Mammary epithelial cell (primary cell): Measurements from ENCODE around the gene CIB2.

ENCODE experiments used
- CTCF ChIP-seq, 2 donors: IDR thresholded peaks in 1 of 2; conservative IDR thresholded peaks in 1 of 2; 2 replicates each; pipeline ENCODE4 v1.5.1; 2011 to 2012; ENCODE audit warnings: inconsistent platforms in 2 of 2, low read length in 2 of 2, mild to moderate bottlenecking in 2 of 2, control low read depth in 1 of 2, low read depth in 1 of 2; ENCODE audit not compliant: insufficient read depth in 1 of 2; ENCODE audit errors: extremely low read depth in 1 of 2
- EZH2 ChIP-seq: IDR thresholded peaks from 2 replicates; pipeline ENCODE4 v1.6.1; 2012; ENCODE audit warnings: low read length, inconsistent platforms, borderline replicate concordance

- no peak for TF ChIP-seq CTCF (conservative IDR thresholded peaks at IDR 0.05 in 1 of 2, IDR thresholded peaks at IDR 0.05 in 1 of 2; ENCODE audit: extremely low read depth in 1 of 2, insufficient read depth in 1 of 2, low read depth in 1 of 2, low read length in 2 of 2)
- TF ChIP-seq EZH2 = no peak
These were observed 76.3 kb downstream of the CIB2 start for GRCh38 chr15:78054966-78055365.
